Measurements from ENCODE around the gene SIAH3. TPM values are rescaled to one million over a fixed set of nuclear protein-coding genes. Genes with fewer than 3 reads are reported as not detected.

SIAH3 gene
- polyA plus RNA-seq, 1 donor (not counting 4 experiments of a cell fraction or from before 2014, with no cell fraction given), result 0.12 TPM

GRCh38 chr13:45783346-45784043 lies 68.1 kb downstream of the SIAH3 start:
- DNase-seq (ENCODE audit: low read depth, low spot score) (no peak), FAIRE-seq (no peak)
- Histone ChIP-seq H3K9me3 (ENCODE audit: control insufficient read depth, low read depth, low read length) (no peaks in the 10 kb centered on the region), H2AFZ (ENCODE audit: control insufficient read depth, low read length) (no peak overlapping the region), H3K4me2 (ENCODE audit: control insufficient read depth, extremely low read depth, insufficient read depth, low read depth, low read length) (no peak overlapping the region), H3K27me3 (ENCODE audit: control insufficient read depth, extremely low read depth, insufficient read depth, low read length) (no peaks in the 10 kb centered on the region), H4K20me1 (ENCODE audit: control insufficient read depth, extremely low read depth, insufficient read depth, low read length) (no peaks in the 10 kb centered on the region), H3K27ac (ENCODE audit: control insufficient read depth, insufficient read depth, low read length) (no peak overlapping the region), H3K36me3 (ENCODE audit: control insufficient read depth in 2 of 2, extremely low read depth in 1 of 2, insufficient read depth in 2 of 2, low read length in 2 of 2) (no peaks in the 10 kb centered on the region), H3K9me1 (ENCODE audit: control insufficient read depth, extremely low read depth, insufficient read depth, low read length) (no peaks in the 10 kb centered on the region), H3K4me1 (ENCODE audit: control insufficient read depth, extremely low read depth, insufficient read depth, low read length) (no peaks in the 10 kb centered on the region), H3K79me2 (ENCODE audit: control insufficient read depth, insufficient read depth, low read length) (no peaks in the 10 kb centered on the region), H3K4me3 (ENCODE audit: control insufficient read depth in 2 of 3, extremely low read depth in 1 of 3, insufficient read depth in 2 of 3, low read depth in 1 of 3, low read length in 3 of 3) (no peak overlapping the region), H3K9ac (ENCODE audit: control insufficient read depth, extremely low read depth, insufficient read depth, low read length) (no peak overlapping the region)
- TF ChIP-seq EZH2 (IDR thresholded peaks at IDR 0.05; ENCODE audit: low read length), result no peak
- dilution Hi-C loops (cut with MboI; ENCODE audit: extremely low pct_ligation_motif_present, low sequenced_read_pairs), result no loop called here

GRCh38 chr13:45782327-45783045 lies 69.1 kb downstream of the SIAH3 start:
- Histone ChIP-seq H3K4me3 (ENCODE audit: control insufficient read depth in 2 of 3, extremely low read depth in 1 of 3, insufficient read depth in 2 of 3, low read depth in 1 of 3, low read length in 3 of 3) (no peak overlapping the region), H4K20me1 (ENCODE audit: control insufficient read depth, extremely low read depth, insufficient read depth, low read length) (no peaks in the 10 kb centered on the region), H3K9me1 (ENCODE audit: control insufficient read depth, extremely low read depth, insufficient read depth, low read length) (no peaks in the 10 kb centered on the region), H3K4me1 (ENCODE audit: control insufficient read depth, extremely low read depth, insufficient read depth, low read length) (no peaks in the 10 kb centered on the region), H3K79me2 (ENCODE audit: control insufficient read depth, insufficient read depth, low read length) (no peaks in the 10 kb centered on the region), H2AFZ (ENCODE audit: control insufficient read depth, low read length) (no peak overlapping the region), H3K27ac (ENCODE audit: control insufficient read depth, insufficient read depth, low read length) (no peak overlapping the region), H3K9ac (ENCODE audit: control insufficient read depth, extremely low read depth, insufficient read depth, low read length) (no peak overlapping the region), H3K27me3 (ENCODE audit: control insufficient read depth, extremely low read depth, insufficient read depth, low read length) (no peaks in the 10 kb centered on the region), H3K36me3 (ENCODE audit: control insufficient read depth in 2 of 2, extremely low read depth in 1 of 2, insufficient read depth in 2 of 2, low read length in 2 of 2) (no peaks in the 10 kb centered on the region), H3K4me2 (ENCODE audit: control insufficient read depth, extremely low read depth, insufficient read depth, low read depth, low read length) (no peak overlapping the region), H3K9me3 (ENCODE audit: control insufficient read depth, low read depth, low read length) (no peaks in the 10 kb centered on the region)
- TF ChIP-seq EZH2 (IDR thresholded peaks at IDR 0.05; ENCODE audit: low read length) (no peak), CTCF (optimal IDR thresholded peaks at IDR 0.05 in 1 of 3, IDR thresholded peaks at IDR 0.05 in 1 of 3, conservative IDR thresholded peaks at IDR 0.05 in 1 of 3; ENCODE audit: extremely low read depth in 1 of 3, insufficient read depth in 2 of 3, low read length in 3 of 3) (no peak)
- dilution Hi-C loops (cut with MboI; ENCODE audit: extremely low pct_ligation_motif_present, low sequenced_read_pairs), result no loop called here
- DNase-seq (ENCODE audit: low read depth, low spot score) (no peak), FAIRE-seq (no peak)
